Left lung (tissue), 10 donors: ENCODE data around the gene OR10S1. TPM values are rescaled to one million over a fixed set of nuclear protein-coding genes. Genes with fewer than 3 reads are reported as not detected.
A peak's percentile ranks its signal among the peaks of the same experiment; 100 is the strongest.

Experiments used
- ATAC-seq: fragments of 200-7000 bp; cut with Tn5 transposase; one replicate; pipeline ENCODE4 v1.9.1; 2020; ENCODE audit warnings: moderate library complexity
- DNase-seq, 4 donors: peaks; one replicate each; pipeline ENCODE4 v3.0.0-alpha.2; 2013 to 2020
- H3K27ac ChIP-seq, 2 donors: fragments of 200-600 bp; sonication (generic) in 1 of 2; one replicate each; pipeline versions ENCODE4 v1.5.0 to v1.8.0; 2020 to 2021
- H3K27me3 ChIP-seq, 2 donors: fragments of 200-600 bp; sonication (generic) in 1 of 2; one replicate each; pipeline versions ENCODE4 v1.5.0 to v1.8.0; 2020 to 2021
- H3K36me3 ChIP-seq, 2 donors: fragments of 200-600 bp; sonication (generic) in 1 of 2; one replicate each; pipeline versions ENCODE4 v1.5.0 to v1.8.0; 2020 to 2021
- H3K4me1 ChIP-seq, 2 donors: fragments of 200-600 bp; one replicate each; pipeline ENCODE4 v1.8.0; 2021
- H3K4me3 ChIP-seq, 2 donors: fragments of 200-600 bp; sonication (generic) in 1 of 2; one replicate each; pipeline versions ENCODE4 v1.5.0 to v1.8.0; 2020 to 2021; ENCODE audit warnings: mild to moderate bottlenecking in 1 of 2
- H3K9me3 ChIP-seq, 2 donors: fragments of 200-600 bp; sonication (generic) in 1 of 2; one replicate each; pipeline versions ENCODE4 v1.5.0 to v1.8.0; 2020 to 2021
- CTCF ChIP-seq, 2 donors: fragments of 200-600 bp; sonication (generic) in 1 of 2; IDR thresholded peaks; one replicate each; pipeline versions ENCODE4 v1.5.0 to v1.8.0; 2021; ENCODE audit warnings: antibody characterized with exemption in 2 of 2
- intact Hi-C, 2 donors: fragments of 100-400 bp; cut with DNase I; formaldehyde crosslinking; loops; one replicate each; pipeline versions ENCODE4 v1.11.2 to v1.14.2; 2022
- polyA plus RNA-seq, 6 donors: library from polyadenylated mRNA; unstranded; fragments of 120-200 nt; gene quantifications; one replicate each; pipeline ENCODE4 v1.2.1, GENCODE V29; 2013; ENCODE audit not compliant: insufficient read length in 6 of 6
- total RNA-seq, 2 donors: library from RNA; stranded (reverse); fragmentation: NEBNext Ultra II Directional; extraction: Animal tissue kit (Norgen Biotek cat#: 25700); gene quantifications; one replicate each; pipeline ENCODE4 v1.2.1, GENCODE V29; 2021
- donor health status: DM: no; HTN: yes; CAD: no.
- donor health status: DM: no; HTN: no; CAD: no.

OR10S1 gene
- total and polyA plus RNA-seq, 8 donors = not detected

DNA sequence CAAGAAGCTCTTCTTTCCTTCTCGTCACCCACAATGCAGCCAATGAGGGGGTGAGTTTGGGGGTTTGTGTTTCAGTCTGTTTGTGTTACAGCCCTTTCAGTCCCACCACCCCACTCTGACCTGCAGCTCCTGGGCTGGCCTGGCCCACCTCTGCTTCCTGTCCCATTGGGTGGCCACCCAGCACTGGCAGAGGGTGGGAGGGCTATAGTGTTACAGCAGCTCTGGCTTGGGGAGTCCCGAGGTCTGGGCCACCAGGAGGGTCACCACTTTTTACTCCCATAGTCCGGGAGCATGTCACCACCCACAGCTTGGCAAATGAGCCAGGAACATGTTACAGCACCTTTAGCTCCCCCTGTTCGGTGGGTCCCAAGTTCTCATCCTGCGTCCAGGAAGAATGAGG is 1.7 kb upstream of the OR10S1 start:
- H3K36me3 ChIP-seq = no peaks in the 10 kb centered on the region
- intact Hi-C loops = no loop called here
- peaks cover 0 to 5% of the 10 kb centered on the region in 2 donors for H3K9me3 ChIP-seq
- H3K4me3 ChIP-seq = no peak overlapping the region
- no peaks in the 10 kb centered on the region for H3K4me1 ChIP-seq
- DNase-seq (peak in 1 of 4 donors; percentile 35), ATAC-seq (no peak)
- no peak for TF ChIP-seq CTCF (IDR thresholded peaks at IDR 0.05)
- no peak overlapping the region for H3K27ac ChIP-seq
- H3K27me3 ChIP-seq = no peaks in the 10 kb centered on the region

DNA sequence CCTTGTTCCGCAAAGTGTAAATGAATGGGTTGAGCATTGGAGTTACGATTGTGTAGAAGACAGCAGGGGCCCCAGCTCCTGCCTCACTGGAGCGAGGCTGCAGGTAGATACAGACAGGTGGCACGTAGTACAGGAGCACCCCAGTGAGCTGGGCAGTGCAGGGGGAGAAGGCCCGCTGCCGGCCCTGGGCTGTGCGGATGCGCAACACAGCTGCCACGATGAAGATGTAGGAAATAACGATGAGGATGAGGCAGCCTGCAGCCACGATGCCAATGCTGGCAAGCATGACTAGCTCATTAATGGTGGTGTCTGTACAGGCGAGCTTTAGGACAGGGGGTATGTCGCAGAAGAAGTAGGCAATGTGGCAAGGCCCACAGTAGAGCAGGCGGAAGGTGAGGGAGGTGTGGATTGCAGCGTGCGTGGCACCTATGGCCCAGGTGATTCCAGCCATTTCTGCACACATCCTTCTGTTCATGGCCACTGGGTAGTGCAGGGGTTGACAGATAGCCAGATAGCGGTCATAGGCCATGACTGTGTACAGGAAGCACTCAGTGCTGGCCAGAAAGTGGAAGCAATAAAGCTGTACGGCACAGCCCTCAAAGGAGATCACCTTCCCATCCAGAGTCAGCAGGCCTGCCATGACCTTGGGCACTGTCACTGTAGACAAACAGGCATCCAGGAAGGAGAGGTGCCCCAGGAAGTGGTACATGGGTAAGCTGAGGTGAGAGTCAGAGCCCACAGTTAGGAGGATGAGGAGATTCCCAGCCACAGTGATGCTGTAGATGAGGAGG is 616 bp downstream of the OR10S1 start:
- Histone ChIP-seq H3K9me3 (no peaks in the 10 kb centered on the region), H3K27ac (no peak overlapping the region), H3K4me1 (no peaks in the 10 kb centered on the region), H3K4me3 (no peak overlapping the region), H3K36me3 (no peaks in the 10 kb centered on the region), H3K27me3 (no peaks in the 10 kb centered on the region)
- TF ChIP-seq CTCF (IDR thresholded peaks at IDR 0.05) = no peak
- DNase-seq (peak in 1 of 4 donors; percentile 50), ATAC-seq (no peak)
- intact Hi-C loops = no loop called here

DNA sequence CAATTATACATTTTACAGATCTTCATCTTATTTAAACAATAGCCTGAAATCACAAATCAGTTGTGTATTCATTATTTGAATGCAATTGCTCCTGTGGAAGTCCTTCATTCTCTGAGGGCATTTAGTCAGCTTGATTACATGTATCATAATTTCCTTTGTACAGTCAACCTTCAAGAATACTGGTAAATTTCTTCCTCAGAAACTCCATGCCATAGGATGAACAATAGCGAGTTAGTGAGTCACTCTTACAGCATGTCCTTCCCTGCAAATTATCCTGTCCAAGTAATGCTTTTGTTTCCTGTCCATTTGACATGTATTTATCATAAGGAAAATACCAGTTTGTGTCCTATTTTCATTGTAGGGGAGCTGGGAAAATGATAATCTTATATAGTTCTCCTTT is 3.8 kb downstream of the OR10S1 start:
- no peak for ATAC-seq
- no peak for DNase-seq
- intact Hi-C loops = no loop called here
- Histone ChIP-seq H3K4me1 (no peaks in the 10 kb centered on the region), H3K27me3 (no peaks in the 10 kb centered on the region), H3K27ac (no peak overlapping the region), H3K4me3 (no peak overlapping the region), H3K9me3 (peaks cover 0 to 5% of the 10 kb centered on the region in 2 donors), H3K36me3 (no peaks in the 10 kb centered on the region)
- TF ChIP-seq CTCF (IDR thresholded peaks at IDR 0.05) = no peak

DNA sequence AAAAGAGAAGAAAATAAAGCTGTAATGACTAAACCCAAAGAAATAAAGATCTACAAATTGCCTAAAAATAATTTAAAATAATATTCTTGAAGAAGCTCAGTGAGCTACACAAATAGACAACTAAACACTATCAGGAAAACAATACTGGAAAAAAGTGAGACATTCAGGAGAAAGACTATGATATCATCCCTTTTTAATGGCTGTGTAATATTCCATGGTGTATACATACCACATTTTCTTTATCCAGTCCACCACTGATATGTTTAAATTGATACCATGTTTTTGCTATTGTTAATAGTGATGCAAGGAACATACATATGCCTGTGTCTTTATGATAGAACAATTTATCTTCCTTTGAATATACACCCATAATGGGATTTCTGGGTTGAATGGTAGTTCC is 20.8 kb downstream of the OR10S1 start:
- intact Hi-C loops = no loop called here
- DNase-seq (no peak), ATAC-seq (no peak)
- no peaks in the 10 kb centered on the region for H3K36me3 ChIP-seq
- no peak overlapping the region for H3K27ac ChIP-seq
- peaks cover 0 to 9% of the 10 kb centered on the region in 2 donors for H3K9me3 ChIP-seq
- no peaks in the 10 kb centered on the region for H3K4me1 ChIP-seq
- no peaks in the 10 kb centered on the region for H3K27me3 ChIP-seq
- TF ChIP-seq CTCF (IDR thresholded peaks at IDR 0.05) = no peak
- no peak overlapping the region for H3K4me3 ChIP-seq

DNA sequence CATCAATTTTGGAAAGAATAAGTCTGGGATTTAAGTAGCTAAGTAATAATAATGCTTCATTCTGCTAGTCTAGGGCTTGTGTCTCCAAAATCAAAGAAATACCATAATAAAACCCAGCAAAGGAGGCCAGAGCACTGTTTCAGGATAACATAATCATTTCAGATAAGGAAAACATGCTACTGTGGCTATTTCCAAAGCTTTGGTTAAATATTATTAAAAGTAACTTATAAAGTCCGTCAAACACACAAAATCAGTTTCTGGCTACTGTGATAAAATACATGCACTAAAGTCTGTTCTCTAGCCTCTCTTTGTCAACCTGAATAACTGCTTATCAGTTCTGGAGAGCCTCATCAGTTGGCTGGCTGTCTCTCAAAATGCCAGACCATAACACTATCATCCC is 32.4 kb downstream of the OR10S1 start:
- DNase-seq (no peak), ATAC-seq (no peak)
- TF ChIP-seq CTCF (IDR thresholded peaks at IDR 0.05) = no peak
- H3K4me1 ChIP-seq = no peaks in the 10 kb centered on the region
- no peaks in the 10 kb centered on the region for H3K9me3 ChIP-seq
- H3K27ac ChIP-seq = no peak overlapping the region
- H3K36me3 ChIP-seq = no peaks in the 10 kb centered on the region
- H3K27me3 ChIP-seq = no peaks in the 10 kb centered on the region
- intact Hi-C loops = no loop called here
- no peak overlapping the region for H3K4me3 ChIP-seq
